GM12875 (cell line): Measurements from ENCODE around the gene PHACTR1.

Experiments
- H3K4me3 ChIP-seq: one replicate; pipeline ENCODE4 v1.5.1; 2011; ENCODE audit warnings: low read depth, low read length, control low read depth
- CTCF ChIP-seq: IDR thresholded peaks from 2 replicates; pipeline ENCODE4 v1.5.1; 2011; ENCODE audit warnings: low read depth, mild to moderate bottlenecking, control low read depth, inconsistent platforms, low read length, moderate library complexity, borderline replicate concordance; ENCODE audit not compliant: insufficient read depth

The PHACTR1 gene

GRCh38 chr6:12927746-12928145 is 211.2 kb downstream of the PHACTR1 start:
- H3K4me3 ChIP-seq, result no peak overlapping the region
- TF ChIP-seq CTCF, result no peak

GRCh38 chr6:12929678-12930077 is 213.1 kb downstream of the PHACTR1 start:
- TF ChIP-seq CTCF, result no peak
- H3K4me3 ChIP-seq, result no peak overlapping the region

GRCh38 chr6:12931639-12932038 is 215.1 kb downstream of the PHACTR1 start:
- no peak overlapping the region for H3K4me3 ChIP-seq
- no peak for TF ChIP-seq CTCF

GRCh38 chr6:12935637-12936036 is 219.1 kb downstream of the PHACTR1 start:
- no peak overlapping the region for H3K4me3 ChIP-seq
- no peak for TF ChIP-seq CTCF

- no peak for TF ChIP-seq CTCF
- no peak overlapping the region for H3K4me3 ChIP-seq
Observed at GRCh38 chr6:12937971-12938370, 221.4 kb downstream of the PHACTR1 start.

GRCh38 chr6:12939314-12939713 is 222.7 kb downstream of the PHACTR1 start:
- TF ChIP-seq CTCF, result no peak

GRCh38 chr6:12941422-12941821 is 224.9 kb downstream of the PHACTR1 start:
- no peak overlapping the region for H3K4me3 ChIP-seq
- TF ChIP-seq CTCF, result no peak

More at GRCh38 chr6:12939314-12939713, 222.7 kb downstream of the PHACTR1 start:
- H3K4me3 ChIP-seq, result no peak overlapping the region
